22Rv1 (cell line): ENCODE measurements around the gene RASSF5.

Experiments
- CTCF ChIP-seq: fragments of 450-650 bp; IDR thresholded peaks from 2 replicates; pipeline ENCODE4 v1.5.1; 2017; ENCODE audit warnings: mild to moderate bottlenecking
- ZFX ChIP-seq: fragments of 450-650 bp; IDR thresholded peaks from 2 replicates; pipeline ENCODE4 v1.6.1; 2017; ENCODE audit warnings: antibody characterized with exemption, borderline replicate concordance

- TF ChIP-seq CTCF (no peak), ZFX (no peak)
Observed at GRCh38 chr1:206463137-206463536, 44.2 kb upstream of the RASSF5 start.
